ENCODE results near the gene SLC22A23.

DNA sequence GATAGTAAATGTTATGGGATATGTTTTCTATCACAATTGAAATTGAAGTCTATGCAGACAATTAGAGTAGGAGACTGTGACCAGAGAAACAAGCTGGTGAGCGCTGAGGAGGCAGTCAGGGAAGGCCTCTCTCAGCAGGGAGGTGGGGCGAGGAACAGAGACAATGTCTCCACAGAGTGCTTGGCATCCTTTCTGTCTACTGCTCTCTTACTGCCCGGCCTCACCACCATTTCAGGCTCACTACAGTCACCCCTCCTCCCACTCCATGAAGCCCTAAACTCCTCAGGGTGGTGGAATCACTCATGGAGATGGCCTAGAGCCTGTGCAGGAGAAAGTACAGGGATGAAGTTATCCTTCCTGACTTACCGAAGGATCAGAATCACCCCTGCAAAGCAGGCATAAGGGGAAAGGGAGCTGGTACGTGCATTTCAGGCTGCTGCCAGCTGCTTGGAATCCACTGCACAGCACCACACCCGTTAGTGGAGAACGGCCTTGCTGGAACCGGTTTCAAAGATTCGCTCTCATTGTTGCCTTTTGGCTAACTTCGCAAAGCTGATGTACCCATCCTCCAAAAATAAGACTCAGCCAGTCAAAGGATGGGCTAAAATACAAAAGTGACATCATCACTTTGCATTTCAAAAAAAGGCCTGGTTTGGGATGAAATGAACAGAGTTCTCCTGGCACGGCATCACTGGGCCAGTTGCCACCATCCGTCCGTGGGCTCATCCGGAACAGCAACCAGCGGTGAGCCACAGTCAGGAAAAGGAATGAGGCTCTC is 67.3 kb downstream of the SLC22A23 start:
- TF ChIP-seq, protein P1, sequence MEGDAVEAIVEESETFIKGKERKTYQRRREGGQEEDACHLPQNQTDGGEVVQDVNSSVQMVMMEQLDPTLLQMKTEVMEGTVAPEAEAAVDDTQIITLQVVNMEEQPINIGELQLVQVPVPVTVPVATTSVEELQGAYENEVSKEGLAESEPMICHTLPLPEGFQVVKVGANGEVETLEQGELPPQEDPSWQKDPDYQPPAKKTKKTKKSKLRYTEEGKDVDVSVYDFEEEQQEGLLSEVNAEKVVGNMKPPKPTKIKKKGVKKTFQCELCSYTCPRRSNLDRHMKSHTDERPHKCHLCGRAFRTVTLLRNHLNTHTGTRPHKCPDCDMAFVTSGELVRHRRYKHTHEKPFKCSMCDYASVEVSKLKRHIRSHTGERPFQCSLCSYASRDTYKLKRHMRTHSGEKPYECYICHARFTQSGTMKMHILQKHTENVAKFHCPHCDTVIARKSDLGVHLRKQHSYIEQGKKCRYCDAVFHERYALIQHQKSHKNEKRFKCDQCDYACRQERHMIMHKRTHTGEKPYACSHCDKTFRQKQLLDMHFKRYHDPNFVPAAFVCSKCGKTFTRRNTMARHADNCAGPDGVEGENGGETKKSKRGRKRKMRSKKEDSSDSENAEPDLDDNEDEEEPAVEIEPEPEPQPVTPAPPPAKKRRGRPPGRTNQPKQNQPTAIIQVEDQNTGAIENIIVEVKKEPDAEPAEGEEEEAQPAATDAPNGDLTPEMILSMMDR (IDR thresholded peaks at IDR 0.05; ENCODE audit: low read length) = no peak
- TF ChIP-seq EZH2phosphoT487 (IDR thresholded peaks at IDR 0.05; ENCODE audit: low read length) (no peak), EZH2 (optimal IDR thresholded peaks at IDR 0.05; ENCODE audit: low read depth, low read length) (no peak)

Data from MM.1S (cell line).